Measurements from ENCODE around the gene ZNF287.

DNA sequence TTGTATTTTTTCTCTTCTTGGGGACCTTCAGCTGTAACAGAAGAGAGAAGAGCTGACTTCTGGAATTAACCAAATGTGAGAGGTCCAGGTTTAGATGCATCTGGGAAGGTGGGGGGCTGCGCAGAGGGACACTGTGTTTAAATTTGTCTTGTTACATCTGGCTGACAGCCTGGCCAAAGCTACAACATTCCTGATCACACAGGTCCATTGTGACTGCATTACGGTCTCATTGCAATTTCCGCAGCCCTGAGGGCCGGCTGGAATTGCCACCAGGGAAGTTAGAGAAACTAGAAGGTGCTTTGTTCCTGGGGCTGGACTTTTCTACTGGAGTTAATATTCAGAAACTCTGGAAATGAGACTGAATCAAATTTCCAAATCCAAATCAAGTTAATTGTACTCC lies 39.1 kb downstream of the ZNF287 start:
- TF ChIP-seq, protein P1, sequence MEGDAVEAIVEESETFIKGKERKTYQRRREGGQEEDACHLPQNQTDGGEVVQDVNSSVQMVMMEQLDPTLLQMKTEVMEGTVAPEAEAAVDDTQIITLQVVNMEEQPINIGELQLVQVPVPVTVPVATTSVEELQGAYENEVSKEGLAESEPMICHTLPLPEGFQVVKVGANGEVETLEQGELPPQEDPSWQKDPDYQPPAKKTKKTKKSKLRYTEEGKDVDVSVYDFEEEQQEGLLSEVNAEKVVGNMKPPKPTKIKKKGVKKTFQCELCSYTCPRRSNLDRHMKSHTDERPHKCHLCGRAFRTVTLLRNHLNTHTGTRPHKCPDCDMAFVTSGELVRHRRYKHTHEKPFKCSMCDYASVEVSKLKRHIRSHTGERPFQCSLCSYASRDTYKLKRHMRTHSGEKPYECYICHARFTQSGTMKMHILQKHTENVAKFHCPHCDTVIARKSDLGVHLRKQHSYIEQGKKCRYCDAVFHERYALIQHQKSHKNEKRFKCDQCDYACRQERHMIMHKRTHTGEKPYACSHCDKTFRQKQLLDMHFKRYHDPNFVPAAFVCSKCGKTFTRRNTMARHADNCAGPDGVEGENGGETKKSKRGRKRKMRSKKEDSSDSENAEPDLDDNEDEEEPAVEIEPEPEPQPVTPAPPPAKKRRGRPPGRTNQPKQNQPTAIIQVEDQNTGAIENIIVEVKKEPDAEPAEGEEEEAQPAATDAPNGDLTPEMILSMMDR (optimal IDR thresholded peaks at IDR 0.05 in 1 of 3, IDR thresholded peaks at IDR 0.05 in 1 of 3, conservative IDR thresholded peaks at IDR 0.05 in 1 of 3; ENCODE audit: extremely low read depth in 1 of 3, insufficient read depth in 2 of 3, low read length in 3 of 3) = no peak
- TF ChIP-seq EZH2 (IDR thresholded peaks at IDR 0.05; ENCODE audit: low read length) = no peak

Data from keratinocyte (primary cell).